ENCODE measurements around the gene MAP3K19. TPM values are rescaled to one million over a fixed set of nuclear protein-coding genes. Genes with fewer than 3 reads are reported as not detected.
"Not testable (repeated sequence)": the region's sequence is repeated elsewhere in the genome, so short reads cannot be mapped to it uniquely, and the experiment has no call there.

Gene MAP3K19
- total RNA-seq, 4 donors from 2014 or later: not detected

GRCh38 chr2:134976074-134976702 lies 71.1 kb downstream of the MAP3K19 start:
- H3K27me3 ChIP-seq: no peaks in the 10 kb centered on the region
- DNase-seq (ENCODE audit: low spot score in 2 of 2): no peak
- no peaks in the 10 kb centered on the region for H3K36me3 ChIP-seq
- 68% methylated on average over 3 of the region's 3 CpGs for WGBS
- no peak overlapping the region for H3K4me3 ChIP-seq
- H3K4me1 ChIP-seq: no peaks in the 10 kb centered on the region
- H3K27ac ChIP-seq: no peak overlapping the region
- TF ChIP-seq EP300 (IDR thresholded peaks at IDR 0.05) (no peak), POLR2AphosphoS5 (IDR thresholded peaks at IDR 0.05) (no peak), POLR2A (IDR thresholded peaks at IDR 0.05) (no peak)
- TF ChIP-seq, protein P1, sequence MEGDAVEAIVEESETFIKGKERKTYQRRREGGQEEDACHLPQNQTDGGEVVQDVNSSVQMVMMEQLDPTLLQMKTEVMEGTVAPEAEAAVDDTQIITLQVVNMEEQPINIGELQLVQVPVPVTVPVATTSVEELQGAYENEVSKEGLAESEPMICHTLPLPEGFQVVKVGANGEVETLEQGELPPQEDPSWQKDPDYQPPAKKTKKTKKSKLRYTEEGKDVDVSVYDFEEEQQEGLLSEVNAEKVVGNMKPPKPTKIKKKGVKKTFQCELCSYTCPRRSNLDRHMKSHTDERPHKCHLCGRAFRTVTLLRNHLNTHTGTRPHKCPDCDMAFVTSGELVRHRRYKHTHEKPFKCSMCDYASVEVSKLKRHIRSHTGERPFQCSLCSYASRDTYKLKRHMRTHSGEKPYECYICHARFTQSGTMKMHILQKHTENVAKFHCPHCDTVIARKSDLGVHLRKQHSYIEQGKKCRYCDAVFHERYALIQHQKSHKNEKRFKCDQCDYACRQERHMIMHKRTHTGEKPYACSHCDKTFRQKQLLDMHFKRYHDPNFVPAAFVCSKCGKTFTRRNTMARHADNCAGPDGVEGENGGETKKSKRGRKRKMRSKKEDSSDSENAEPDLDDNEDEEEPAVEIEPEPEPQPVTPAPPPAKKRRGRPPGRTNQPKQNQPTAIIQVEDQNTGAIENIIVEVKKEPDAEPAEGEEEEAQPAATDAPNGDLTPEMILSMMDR (IDR thresholded peaks at IDR 0.05): no peak
- peaks cover 9% of the 10 kb centered on the region for H3K9me3 ChIP-seq

DNA sequence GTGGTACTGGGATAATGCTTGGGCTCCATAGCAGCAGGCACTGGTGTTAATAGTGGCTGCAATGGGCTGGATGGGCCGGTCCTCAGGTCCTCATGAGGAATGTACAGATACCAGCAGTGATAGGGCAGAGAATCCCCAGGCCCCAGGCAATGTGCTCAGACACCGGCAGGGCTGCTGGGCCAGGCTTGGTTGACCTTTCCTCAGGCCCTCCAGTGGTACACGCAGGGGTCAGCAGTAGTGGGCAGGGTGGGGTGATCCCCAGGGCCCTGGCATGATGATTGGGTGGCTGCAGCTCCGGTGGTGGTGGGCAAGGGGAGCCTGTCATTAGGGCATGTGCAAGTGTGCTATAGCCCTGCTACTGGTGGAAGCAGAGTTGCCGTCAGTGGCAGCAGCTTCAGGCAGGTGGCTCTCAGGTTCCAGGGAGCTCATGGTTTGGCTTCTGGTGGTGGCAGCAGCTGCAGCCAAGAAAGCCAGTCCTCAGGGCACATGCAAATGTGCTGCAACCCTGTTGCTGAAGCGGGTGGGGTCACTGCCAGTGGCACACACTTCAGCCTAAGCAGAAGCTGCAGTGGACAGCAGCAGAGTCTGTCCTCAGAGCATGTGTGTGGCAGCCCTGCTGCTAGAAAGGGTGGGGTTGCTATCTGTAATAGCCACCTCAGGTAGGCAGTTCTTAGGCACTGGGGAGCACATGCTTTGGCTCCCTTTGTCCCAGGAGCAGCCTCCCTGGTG lies 71.8 kb downstream of the MAP3K19 start:
- Histone ChIP-seq H3K27ac (no peak overlapping the region), H3K4me1 (no peaks in the 10 kb centered on the region), H3K4me3 (no peak overlapping the region), H3K36me3 (no peaks in the 10 kb centered on the region), H3K27me3 (no peaks in the 10 kb centered on the region), H3K9me3 (peaks cover 9% of the 10 kb centered on the region)
- no peak for TF ChIP-seq POLR2A (IDR thresholded peaks at IDR 0.05)
- no peak for TF ChIP-seq POLR2AphosphoS5 (IDR thresholded peaks at IDR 0.05)
- TF ChIP-seq EP300 (IDR thresholded peaks at IDR 0.05): no peak
- TF ChIP-seq, protein P1 (IDR thresholded peaks at IDR 0.05): no peak
- 87% methylated on average over 4 of the region's 6 CpGs for WGBS
- DNase-seq (ENCODE audit: low spot score in 2 of 2): no peak

- Histone ChIP-seq H3K27me3 (no peaks in the 10 kb centered on the region), H3K27ac (no peak overlapping the region), H3K9me3 (peaks cover 9% of the 10 kb centered on the region), H3K4me3 (no peak overlapping the region), H3K36me3 (no peaks in the 10 kb centered on the region), H3K4me1 (no peaks in the 10 kb centered on the region)
- no peak for DNase-seq (ENCODE audit: low spot score in 2 of 2)
- WGBS: 89% methylated on average over 2 of the region's 2 CpGs
- no peak for TF ChIP-seq POLR2AphosphoS5 (IDR thresholded peaks at IDR 0.05)
- TF ChIP-seq, protein P1 (IDR thresholded peaks at IDR 0.05): no peak
- no peak for TF ChIP-seq POLR2A (IDR thresholded peaks at IDR 0.05)
- no peak for TF ChIP-seq EP300 (IDR thresholded peaks at IDR 0.05)
Observed at GRCh38 chr2:134973241-134974138, 73.8 kb downstream of the MAP3K19 start.

DNA sequence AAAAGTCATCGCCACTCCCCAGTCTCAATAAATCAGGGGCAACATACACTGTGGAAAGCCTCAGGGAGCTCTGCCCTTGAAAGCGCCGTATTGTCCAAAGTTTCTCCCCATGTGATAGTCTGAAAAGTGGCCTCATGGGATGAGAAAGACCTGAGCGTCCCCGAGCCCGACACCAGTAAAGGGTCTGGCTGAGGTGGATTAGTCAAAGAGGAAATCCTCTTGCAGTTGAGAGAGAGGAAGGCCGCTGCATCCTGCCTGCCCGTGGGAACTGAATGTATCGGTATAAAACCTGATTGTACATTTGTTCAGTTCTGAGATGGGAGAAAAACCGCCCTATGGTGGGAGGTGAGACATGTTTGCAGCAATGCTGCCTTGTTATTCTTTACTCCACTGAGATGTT lies 80.1 kb downstream of the MAP3K19 start:
- 65% methylated on average over 10 of the region's 10 CpGs for WGBS

GRCh38 chr2:134957477-134957876 lies 89.8 kb downstream of the MAP3K19 start:
- Histone ChIP-seq H3K27ac (no peak overlapping the region), H3K9me3 (no peaks in the 10 kb centered on the region), H3K36me3 (peaks cover 47% of the 10 kb centered on the region), H3K4me3 (no peak overlapping the region), H3K27me3 (no peaks in the 10 kb centered on the region), H3K4me1 (no peaks in the 10 kb centered on the region)
- no peak for DNase-seq (ENCODE audit: low spot score in 2 of 2)
- WGBS: 93% methylated on average over 5 of the region's 5 CpGs
- TF ChIP-seq POLR2AphosphoS5 (IDR thresholded peaks at IDR 0.05) (no peak), EP300 (IDR thresholded peaks at IDR 0.05) (no peak), POLR2A (IDR thresholded peaks at IDR 0.05) (no peak)
- TF ChIP-seq, protein P1 (IDR thresholded peaks at IDR 0.05): no peak

More for the DNA sequence above, 80.1 kb downstream of the MAP3K19 start:
- not testable (repeated sequence) for DNase-seq (ENCODE audit: low spot score in 2 of 2); H3K27ac ChIP-seq; H3K9me3 ChIP-seq; H3K4me1 ChIP-seq; H3K27me3 ChIP-seq; H3K4me3 ChIP-seq; H3K36me3 ChIP-seq
